K562 (cell line): ENCODE results near the gene RAD54L. TPM values are rescaled to one million over a fixed set of nuclear protein-coding genes. Genes with fewer than 3 reads are reported as not detected.
A peak's percentile ranks its signal among the peaks of the same experiment; 100 is the strongest.

Experiments
- ATF4 ChIP-seq: fragments of 450-650 bp; formaldehyde crosslinking; IDR thresholded peaks from 2 replicates; pipeline ENCODE4 v1.4.0; 2022; ENCODE audit warnings: mild to moderate bottlenecking, moderate library complexity
- CHD4 ChIP-seq: fragments of 200-600 bp; sonication (generic); IDR thresholded peaks from 3 replicates; pipeline ENCODE4 v1.6.1; 2012; ENCODE audit warnings: low read depth, mild to moderate bottlenecking, mixed read lengths, low read length, inconsistent platforms; ENCODE audit not compliant: insufficient read depth, insufficient replicate concordance, poor library complexity, severe bottlenecking
- CHD7 ChIP-seq: fragments of 200-600 bp; sonication (generic); IDR thresholded peaks from one replicate; pipeline ENCODE4 v1.6.1; 2012; ENCODE audit warnings: mild to moderate bottlenecking, low read depth, low read length, inconsistent platforms
- ERF ChIP-seq: fragments of 450-650 bp; formaldehyde crosslinking; IDR thresholded peaks from 2 replicates; pipeline ENCODE4 v1.4.0; 2020; ENCODE audit warnings: mild to moderate bottlenecking, mixed read lengths
- HSF4 ChIP-seq: fragments of 250-450 bp; sonication (Bioruptor Pico); IDR thresholded peaks from 2 replicates; pipeline ENCODE4 v2.1.2; 2022; ENCODE audit warnings: mild to moderate bottlenecking, moderate library complexity, borderline replicate concordance
- OTX1 ChIP-seq: fragments of 450-650 bp; formaldehyde crosslinking; IDR thresholded peaks from 2 replicates; pipeline ENCODE4 v1.4.0; 2022; ENCODE audit warnings: mild to moderate bottlenecking
- SMARCE1 ChIP-seq: fragments of 450-650 bp; IDR thresholded peaks from 2 replicates; pipeline ENCODE4 v1.7.1; 2016; ENCODE audit warnings: mild to moderate bottlenecking
- ZBTB12 ChIP-seq: fragments of 250-450 bp; sonication (Bioruptor Pico); IDR thresholded peaks from 2 replicates; pipeline ENCODE4 v1.4.0; 2020
- ZNF143 ChIP-seq: sonication (generic); formaldehyde crosslinking; IDR thresholded peaks from 2 replicates; pipeline ENCODE4 v1.9.0; 2022; ENCODE audit warnings: mild to moderate bottlenecking, missing genetic modification reagents
- ZSCAN32 ChIP-seq: fragments of 450-650 bp; formaldehyde crosslinking; IDR thresholded peaks from 2 replicates; pipeline ENCODE4 v1.4.0; 2020; ENCODE audit warnings: mild to moderate bottlenecking, moderate library complexity
- polyA plus RNA-seq, 8 experiments: library from polyadenylated mRNA; depleted of rRNA in 4 of 8; stranded (reverse) in 5 of 8; unstranded in 3 of 8; fragments of >200 nt; fragmentation: Nextera tagmentation in 2 of 8; fragmentation: Illumina TruSeq in 1 of 8; extraction: Ambion mirVana in 2 of 8; extraction: Trizol in 1 of 8; gene quantifications; 2 replicates each; pipeline versions ENCODE4 v1.2.1 to v1.2.3, GENCODE V29; 2011 to 2014; ENCODE audit warnings: inconsistent platforms in 1 of 8, missing spikeins in 1 of 8
- total RNA-seq, 7 experiments: library from RNA; depleted of rRNA in 6 of 7; stranded (reverse); fragments of >200 nt in 6 of 7; fragmentation: Illumina TruSeq in 2 of 7; extraction: Trizol in 2 of 7; gene quantifications; 2 replicates each; pipeline versions ENCODE4 v1.2.1 to v1.2.3, GENCODE V29; 2011 to 2021; ENCODE audit warnings: low replicate concordance in 1 of 7
- TF ChIP-seq, protein P1 (sequence below): sonication (generic); formaldehyde crosslinking; IDR thresholded peaks from 2 replicates; pipeline ENCODE4 v1.8.0; 2023; ENCODE audit warnings: mild to moderate bottlenecking, missing genetic modification reagents

The RAD54L gene
- total and polyA plus RNA-seq, 9 of the 15 experiments (the other 6 are each of a cell fraction or from before 2014, with no cell fraction given), result 17.9 to 92.3 (median 37.5) TPM

GRCh38 chr1:46303038-46303871, 55.7 kb downstream of the RAD54L start, which contains the start of the genes LRRC41 and UQCRH (continued):
- TF ChIP-seq CHD4 (no peak), CHD7 (no peak), OTX1 (CRISPR knock-in tag) (0 out of 2 replicates have a peak, but pooled peaks have one; percentile 49), ATF4 (CRISPR knock-in tag) (0 out of 2 replicates have a peak, but pooled peaks have one; percentile 11), ZNF143 (CRISPR knock-in tag) (no peak; the same call in 1 of the 2 replicates), SMARCE1 (no peak; the same call in 1 of the 2 replicates), ZSCAN32 (CRISPR knock-in tag) (no peak), ERF (CRISPR knock-in tag) (0 out of 2 replicates have a peak, but pooled peaks have one; percentile 45), ZBTB12 (CRISPR knock-in tag) (peak; percentile 18; the same call in 1 of the 2 replicates), HSF4 (CRISPR knock-in tag) (no peak)
- TF ChIP-seq, protein P1, sequence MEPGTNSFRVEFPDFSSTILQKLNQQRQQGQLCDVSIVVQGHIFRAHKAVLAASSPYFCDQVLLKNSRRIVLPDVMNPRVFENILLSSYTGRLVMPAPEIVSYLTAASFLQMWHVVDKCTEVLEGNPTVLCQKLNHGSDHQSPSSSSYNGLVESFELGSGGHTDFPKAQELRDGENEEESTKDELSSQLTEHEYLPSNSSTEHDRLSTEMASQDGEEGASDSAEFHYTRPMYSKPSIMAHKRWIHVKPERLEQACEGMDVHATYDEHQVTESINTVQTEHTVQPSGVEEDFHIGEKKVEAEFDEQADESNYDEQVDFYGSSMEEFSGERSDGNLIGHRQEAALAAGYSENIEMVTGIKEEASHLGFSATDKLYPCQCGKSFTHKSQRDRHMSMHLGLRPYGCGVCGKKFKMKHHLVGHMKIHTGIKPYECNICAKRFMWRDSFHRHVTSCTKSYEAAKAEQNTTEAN (CRISPR knock-in tag), result peak; percentile 30
